SK-N-MC (cell line): ENCODE measurements around the gene AQP6.

ENCODE experiments used
- EZH2 ChIP-seq: fragments of 200-600 bp; sonication (generic); IDR thresholded peaks from one replicate; pipeline ENCODE4 v1.6.1; 2017; ENCODE audit warnings: antibody characterized with exemption
- POLR2AphosphoS5 ChIP-seq: IDR thresholded peaks from 2 replicates; pipeline ENCODE4 v1.6.1; 2012; ENCODE audit warnings: mild to moderate bottlenecking, low read depth, low read length, borderline replicate concordance

DNA sequence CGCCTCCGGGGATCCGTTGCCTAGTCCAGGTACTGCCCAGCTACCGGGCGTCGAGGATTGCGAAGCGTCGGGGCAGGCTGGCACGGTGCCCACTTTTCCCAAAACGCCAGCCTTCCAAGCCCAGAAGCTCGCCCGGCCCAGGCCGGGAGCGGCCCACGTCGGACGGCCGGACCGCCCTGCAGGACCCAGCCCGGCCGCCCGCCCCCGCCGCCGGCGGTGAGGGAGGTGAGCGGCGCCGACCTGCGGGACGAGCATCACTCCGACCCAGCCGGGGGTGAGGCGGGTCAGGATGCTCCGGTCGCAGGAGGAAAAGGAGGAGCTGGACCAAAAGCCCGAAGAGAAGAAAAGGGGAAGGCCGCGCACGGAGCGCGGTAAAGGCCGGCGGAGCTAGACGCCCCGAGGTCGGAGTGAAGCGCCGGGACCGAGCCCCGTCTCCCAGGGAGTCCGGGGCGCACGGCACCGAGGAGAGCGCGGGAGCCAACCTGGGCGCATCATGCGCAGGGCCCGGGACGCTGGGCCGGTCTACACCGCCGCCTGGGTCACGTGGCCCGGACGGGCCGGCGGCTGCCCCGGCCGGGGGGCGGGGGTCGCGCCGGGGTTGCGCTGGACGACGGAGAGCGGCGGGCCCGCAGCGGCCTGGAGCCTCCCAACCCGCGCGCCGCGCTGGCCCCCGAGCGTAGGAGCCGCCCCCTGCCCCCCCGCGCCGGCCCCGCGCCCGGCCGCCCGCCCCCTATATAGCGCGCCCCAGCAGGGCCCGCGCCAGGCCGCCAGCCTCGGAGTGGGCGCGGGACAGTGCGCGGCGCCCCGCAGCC is 11.4 kb upstream of the AQP6 start, which contains the start of gene AQP5:
- TF ChIP-seq EZH2 = peak; percentile 97
- TF ChIP-seq POLR2AphosphoS5 = no peak
